HG03095 (cell line): ENCODE measurements around the gene LYPD6.

Experiments
- ATAC-seq: cut with Tn5 transposase; IDR thresholded peaks from one replicate; pipeline ENCODE4 v1.9.1; 2021; ENCODE audit warnings: moderate library complexity; ENCODE audit not compliant: unreplicated experiment

The LYPD6 gene

GRCh38 chr2:149448315-149448714 lies 117.9 kb downstream of the LYPD6 start:
- no peak for ATAC-seq

GRCh38 chr2:149449017-149449416 lies 118.6 kb downstream of the LYPD6 start:
- no peak for ATAC-seq

GRCh38 chr2:149451417-149452165 lies 121.2 kb downstream of the LYPD6 start:
- ATAC-seq = no peak

GRCh38 chr2:149456285-149456684 lies 125.9 kb downstream of the LYPD6 start:
- no peak for ATAC-seq

GRCh38 chr2:149458502-149458901 lies 128.1 kb downstream of the LYPD6 start:
- no peak for ATAC-seq

GRCh38 chr2:149463328-149464002 lies 133.1 kb downstream of the LYPD6 start:
- ATAC-seq = peak; percentile 92

GRCh38 chr2:149464396-149464795 lies 134.0 kb downstream of the LYPD6 start:
- ATAC-seq = no peak

GRCh38 chr2:149465873-149466272 lies 135.5 kb downstream of the LYPD6 start:
- no peak for ATAC-seq

GRCh38 chr2:149466635-149467034 lies 136.2 kb downstream of the LYPD6 start:
- no peak for ATAC-seq

GRCh38 chr2:149467436-149467835 lies 137.0 kb downstream of the LYPD6 start:
- ATAC-seq = no peak

- no peak for ATAC-seq
Observed at GRCh38 chr2:149468636-149469035, 138.2 kb downstream of the LYPD6 start.

- ATAC-seq = no peak
Observed at GRCh38 chr2:149470046-149470445, 139.7 kb downstream of the LYPD6 start.

- ATAC-seq = no peak
Observed at GRCh38 chr2:149472413-149472812, 142.0 kb downstream of the LYPD6 start.

GRCh38 chr2:149473068-149473467 lies 142.7 kb downstream of the LYPD6 start:
- ATAC-seq = no peak

- no peak for ATAC-seq
Observed at GRCh38 chr2:149473521-149473920, 143.1 kb downstream of the LYPD6 start.

GRCh38 chr2:149483004-149483605 lies 152.7 kb downstream of the LYPD6 start:
- ATAC-seq = no peak

- no peak for ATAC-seq
Observed at GRCh38 chr2:149486664-149487063, 156.3 kb downstream of the LYPD6 start.

- no peak for ATAC-seq
Observed at GRCh38 chr2:149487189-149487588, 156.8 kb downstream of the LYPD6 start.

- no peak for ATAC-seq
Observed at GRCh38 chr2:149488706-149489440, 158.5 kb downstream of the LYPD6 start.

GRCh38 chr2:149489452-149489851 lies 159.1 kb downstream of the LYPD6 start:
- no peak for ATAC-seq

- ATAC-seq = no peak
Observed at GRCh38 chr2:149490296-149490695, 159.9 kb downstream of the LYPD6 start.
